WI38 (cell line): ENCODE data around the gene ZNF236.

ENCODE experiments used
- H3K4me3 ChIP-seq: 2 replicates; pipeline ENCODE4 v1.5.1; 2011; ENCODE audit warnings: low read depth, mild to moderate bottlenecking, control low read depth, low read length
- CTCF ChIP-seq: IDR thresholded peaks from 2 replicates; pipeline ENCODE4 v1.5.1; 2012; ENCODE audit warnings: low read depth, mild to moderate bottlenecking, control low read depth, low read length

Gene ZNF236

DNA sequence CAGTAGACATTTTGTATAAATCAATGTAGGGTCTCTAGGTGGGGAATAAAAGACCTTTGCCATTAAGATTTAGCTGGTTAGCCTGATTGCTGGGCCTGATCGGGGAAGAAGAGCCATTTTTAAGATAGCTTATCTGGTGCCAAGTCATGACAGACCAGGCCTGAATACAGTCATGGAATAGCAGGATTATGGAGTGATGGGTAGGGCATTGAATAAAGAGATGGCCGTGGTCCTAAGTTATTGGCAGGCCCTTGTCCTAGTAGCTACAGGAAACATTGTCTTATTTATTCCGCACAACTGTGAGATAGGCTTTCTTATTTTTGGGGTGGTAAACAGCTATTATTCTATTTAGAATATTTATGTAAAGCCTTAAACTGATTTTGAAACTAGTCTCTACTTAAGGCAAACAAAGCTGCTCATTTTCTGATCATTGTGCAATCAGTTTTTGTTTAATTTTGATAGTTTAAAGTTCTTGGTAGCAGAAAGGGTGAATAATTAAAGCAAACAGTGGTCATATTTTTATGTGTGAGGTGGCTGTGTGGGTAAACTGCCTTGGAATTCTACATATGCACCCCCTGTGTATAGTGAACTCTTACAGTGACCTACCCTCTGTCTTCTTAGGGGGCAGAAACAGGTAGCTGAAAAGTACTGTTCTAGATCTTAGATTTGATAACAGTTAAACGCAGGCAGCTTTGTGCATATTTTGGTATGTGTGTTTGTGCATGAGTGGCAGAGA is 22.6 kb downstream of the ZNF236 start:
- no peak for TF ChIP-seq CTCF
- no peak overlapping the region for H3K4me3 ChIP-seq

GRCh38 chr18:76846217-76846616 is 23.9 kb downstream of the ZNF236 start:
- no peak overlapping the region for H3K4me3 ChIP-seq
- TF ChIP-seq CTCF, result no peak

DNA sequence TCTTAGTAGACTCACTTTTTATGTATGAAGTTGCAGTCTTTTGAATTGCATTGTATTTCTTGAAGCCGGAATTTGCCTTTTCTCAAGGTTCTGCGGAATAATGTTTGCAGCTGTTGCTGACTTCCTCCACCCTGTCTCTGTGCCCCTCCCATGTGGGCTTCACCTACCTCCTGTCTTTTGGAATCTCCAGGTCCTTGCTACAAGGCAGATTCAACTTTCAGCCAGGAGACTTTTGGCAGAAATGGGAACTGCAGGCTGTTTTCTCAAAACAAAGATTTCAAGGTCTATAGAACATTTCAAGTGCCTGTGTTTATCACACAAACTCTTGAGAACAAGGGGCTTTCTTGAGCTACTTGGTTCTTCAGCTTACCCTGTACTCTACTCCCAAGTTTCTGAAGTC is 25.6 kb downstream of the ZNF236 start:
- no peak overlapping the region for H3K4me3 ChIP-seq
- peak; percentile 9; the same call in 1 of the 2 replicates for TF ChIP-seq CTCF

GRCh38 chr18:76850112-76850511 is 27.8 kb downstream of the ZNF236 start:
- no peak for TF ChIP-seq CTCF
- H3K4me3 ChIP-seq, result no peak overlapping the region

DNA sequence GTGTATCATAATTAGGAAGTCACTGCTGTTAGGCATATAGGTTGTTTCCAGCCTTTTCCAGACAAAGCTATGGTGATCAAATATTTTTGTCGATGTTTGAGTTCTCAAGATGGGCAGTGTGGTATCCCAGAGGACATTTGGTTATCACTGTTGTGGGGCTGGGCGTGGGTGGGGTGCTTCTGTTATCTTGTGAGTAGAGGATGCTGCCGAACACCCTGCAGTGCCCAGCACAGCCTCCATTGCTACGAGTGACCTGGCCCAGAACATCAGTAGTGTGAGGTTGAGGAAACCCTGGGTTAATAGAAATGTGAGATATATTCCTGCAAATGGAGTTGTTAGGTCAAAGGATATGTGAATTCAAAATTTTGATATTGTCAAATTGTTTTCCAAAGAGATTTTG is 33.2 kb downstream of the ZNF236 start:
- TF ChIP-seq CTCF, result no peak
- H3K4me3 ChIP-seq, result no peak overlapping the region

- H3K4me3 ChIP-seq, result no peak overlapping the region
- no peak for TF ChIP-seq CTCF
Measured at GRCh38 chr18:76857476-76857875, 35.1 kb downstream of the ZNF236 start.

GRCh38 chr18:76859474-76860339 is 37.4 kb downstream of the ZNF236 start:
- TF ChIP-seq CTCF, result no peak
- H3K4me3 ChIP-seq, result no peak overlapping the region
